Activated CD8-positive, alpha-beta memory T cell treated with anti-CD3 and anti-CD28 coated beads for 48 hours (primary cell): ENCODE measurements around the gene KRTAP10-11.
"Not testable (repeated sequence)": the region's sequence is repeated elsewhere in the genome, so short reads cannot be mapped to it uniquely, and the experiment has no call there.

Experiments
- DNase-seq, 3 experiments: peaks; one replicate each; pipeline ENCODE4 v3.0.0-alpha.2; 2020; ENCODE audit warnings: low read depth in 2 of 3, low spot score in 2 of 3

KRTAP10-11 gene

DNA sequence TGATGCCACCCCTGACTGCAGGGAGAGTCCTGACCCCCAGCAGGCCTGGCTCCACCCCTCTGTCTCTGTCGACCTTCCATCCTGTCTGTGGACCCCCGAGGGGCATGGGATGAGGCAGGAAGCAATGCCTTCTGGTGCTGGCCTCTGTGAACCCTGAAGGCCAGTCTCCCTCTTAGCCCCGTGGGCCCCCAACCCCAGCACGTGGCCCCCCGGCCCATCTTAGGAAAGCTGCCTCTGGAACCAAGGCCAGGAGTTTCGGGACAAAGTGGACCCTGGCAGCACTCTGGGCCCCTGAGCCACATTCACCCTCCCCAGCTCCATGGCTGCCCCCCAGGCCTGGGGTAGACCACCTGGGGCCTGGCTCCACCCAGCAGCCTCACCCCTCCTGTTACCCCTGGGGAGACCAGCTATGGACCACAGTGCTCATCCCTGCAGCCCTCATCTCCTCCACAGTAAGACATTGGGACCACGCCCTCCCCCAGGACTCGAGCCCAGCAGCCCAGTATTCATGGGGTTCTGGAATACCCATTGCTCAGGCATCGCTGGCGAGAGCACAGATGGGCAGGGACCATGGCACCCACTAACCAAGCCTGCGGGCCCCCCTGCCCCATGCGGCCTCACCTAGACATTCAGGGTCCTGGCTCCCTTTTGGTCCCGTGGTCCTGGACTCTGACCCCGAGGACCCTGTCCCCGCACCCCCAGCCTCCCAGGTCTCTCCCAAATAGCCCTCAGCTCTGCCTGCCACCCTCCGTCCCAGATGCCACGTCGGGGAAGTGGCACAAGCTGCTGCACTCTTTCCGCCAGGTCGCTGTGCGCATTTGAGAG is 7.5 kb upstream of the KRTAP10-11 start:
- DNase-seq: not testable (repeated sequence)

DNA sequence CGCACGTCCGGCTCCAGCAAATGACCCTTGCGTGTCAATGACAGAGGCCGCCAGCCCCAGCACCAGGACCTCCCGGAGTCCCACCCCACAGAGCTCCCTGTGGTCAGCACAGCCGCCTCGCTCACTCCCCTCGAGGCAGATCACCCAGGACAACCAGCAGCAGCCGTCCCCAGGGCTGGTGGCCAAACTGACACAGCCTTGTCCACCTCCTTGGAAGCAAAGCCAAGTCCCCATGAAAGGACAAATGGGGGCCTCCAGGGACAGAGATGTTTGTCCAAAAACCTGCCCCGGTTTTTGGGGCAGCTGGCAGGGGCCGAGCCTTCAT is 6.9 kb upstream of the KRTAP10-11 start:
- no peak for DNase-seq

DNA sequence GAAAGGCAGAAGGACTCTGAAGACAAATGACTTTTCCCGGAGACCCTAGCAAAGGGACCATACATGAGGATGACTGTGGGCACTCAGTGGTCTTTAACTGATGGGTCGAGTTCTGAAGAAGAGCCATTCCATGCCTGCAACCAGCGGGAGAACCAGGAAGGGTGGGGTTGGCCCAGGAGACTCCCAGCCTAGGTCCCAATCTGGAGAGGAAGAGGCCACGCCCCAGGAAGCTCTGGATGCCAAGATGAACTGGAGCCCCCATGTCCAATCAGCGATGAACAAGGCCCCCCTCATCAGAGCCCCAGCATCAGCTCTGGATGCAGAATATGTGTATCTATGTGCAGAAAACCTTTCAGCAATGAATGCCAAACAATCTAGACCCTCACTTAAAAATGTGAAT is 5.5 kb upstream of the KRTAP10-11 start:
- DNase-seq: no peak

DNA sequence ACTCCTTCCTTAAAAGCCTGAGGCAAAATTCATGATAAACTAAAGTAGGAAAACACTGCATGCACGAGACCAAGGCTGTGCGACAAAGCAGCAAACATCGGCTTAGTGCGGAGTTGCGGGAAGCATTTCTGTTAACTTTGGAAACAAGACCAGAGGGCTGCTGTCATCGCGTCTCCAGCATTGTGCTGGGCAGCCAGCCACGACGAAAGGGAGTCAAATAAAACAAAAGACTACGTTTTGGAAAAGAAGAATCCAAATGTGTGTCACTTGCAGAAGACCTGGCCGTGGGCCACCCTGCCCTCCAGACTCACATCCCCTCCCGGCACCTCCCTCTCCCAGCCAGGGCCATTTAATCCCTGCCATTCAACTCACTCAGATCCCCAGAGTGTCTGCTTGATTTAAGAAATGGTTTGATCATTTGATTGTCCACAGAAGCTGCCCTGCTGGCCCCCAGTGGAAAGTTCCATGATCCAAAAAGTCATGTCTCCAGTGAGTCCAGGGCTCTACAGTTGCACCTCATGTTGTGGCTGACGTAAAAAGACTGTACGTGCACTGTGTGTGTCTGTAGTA is 2.4 kb upstream of the KRTAP10-11 start:
- no peak for DNase-seq

DNA sequence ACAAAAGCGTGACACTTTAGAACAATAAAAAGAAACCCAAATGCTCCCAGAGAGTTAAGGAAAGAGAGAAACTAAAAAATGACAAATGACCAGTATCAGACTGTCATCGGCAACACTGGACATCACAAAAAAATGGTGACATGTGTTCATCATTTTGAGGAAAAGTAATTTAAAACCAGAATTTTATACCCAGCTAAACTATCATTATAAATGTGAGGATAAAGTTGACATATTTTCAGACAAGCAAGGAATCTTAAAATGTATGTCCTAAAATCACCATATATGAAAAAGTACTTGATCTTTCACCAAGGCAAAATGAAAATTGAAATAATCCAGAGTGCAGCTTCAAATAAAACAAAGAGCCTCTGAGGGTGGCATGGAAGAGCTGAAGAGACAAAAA is 1.3 kb upstream of the KRTAP10-11 start:
- no peak for DNase-seq

DNA sequence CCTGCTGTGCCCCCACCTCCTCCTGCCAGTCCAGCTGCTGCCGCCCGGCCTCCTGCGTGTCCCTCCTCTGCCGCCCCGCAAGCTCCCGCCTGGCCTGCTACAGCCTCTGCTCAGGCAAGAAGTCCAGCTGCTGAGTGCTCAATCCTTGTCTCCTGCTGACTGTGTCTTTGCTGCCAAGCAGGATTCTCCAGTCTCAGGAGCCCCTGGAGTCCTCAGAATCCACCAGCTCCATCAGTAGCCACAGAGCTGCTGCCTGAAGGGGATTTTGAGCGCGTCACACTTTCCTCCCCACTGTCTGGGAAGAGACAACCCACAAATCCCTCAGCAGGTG is 973 bp downstream of the KRTAP10-11 start:
- DNase-seq: no peak

DNA sequence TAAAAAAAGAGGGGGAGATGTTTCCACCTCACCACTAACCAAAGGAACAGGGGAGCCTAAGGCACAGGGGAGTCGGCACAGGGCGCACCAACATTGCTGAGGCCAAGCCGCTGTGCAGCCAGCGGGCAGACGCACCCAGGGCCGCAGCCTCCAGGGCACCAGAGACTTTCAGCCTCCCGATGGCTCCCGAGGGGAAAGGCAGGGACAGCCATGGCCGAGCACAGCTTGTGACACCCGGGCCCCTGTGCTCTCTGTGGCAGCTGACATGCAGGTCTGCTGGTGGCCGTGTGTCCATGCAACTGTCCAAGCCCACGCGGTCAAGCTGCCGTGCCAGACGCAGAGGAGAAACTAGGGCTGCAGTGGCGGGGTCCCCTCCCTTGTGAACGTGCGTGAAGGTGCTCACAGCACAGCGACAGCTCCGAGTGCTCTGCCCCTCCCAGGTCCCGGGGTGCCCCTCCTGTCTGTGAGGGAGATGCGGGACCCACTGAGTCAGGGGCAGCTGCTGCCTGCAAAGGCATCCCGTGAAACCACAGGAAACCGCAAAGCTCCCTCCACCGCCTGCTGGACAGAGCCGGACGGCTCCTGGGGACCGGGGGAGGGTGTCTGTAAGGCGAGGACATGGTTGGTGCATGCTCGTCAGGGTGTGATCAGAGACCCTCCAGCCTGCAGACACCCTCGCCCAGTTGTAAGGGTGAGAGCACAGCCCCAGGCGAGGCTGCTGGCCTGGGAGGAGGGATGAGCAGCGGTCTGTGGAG is 2.5 kb downstream of the KRTAP10-11 start:
- no peak for DNase-seq

DNA sequence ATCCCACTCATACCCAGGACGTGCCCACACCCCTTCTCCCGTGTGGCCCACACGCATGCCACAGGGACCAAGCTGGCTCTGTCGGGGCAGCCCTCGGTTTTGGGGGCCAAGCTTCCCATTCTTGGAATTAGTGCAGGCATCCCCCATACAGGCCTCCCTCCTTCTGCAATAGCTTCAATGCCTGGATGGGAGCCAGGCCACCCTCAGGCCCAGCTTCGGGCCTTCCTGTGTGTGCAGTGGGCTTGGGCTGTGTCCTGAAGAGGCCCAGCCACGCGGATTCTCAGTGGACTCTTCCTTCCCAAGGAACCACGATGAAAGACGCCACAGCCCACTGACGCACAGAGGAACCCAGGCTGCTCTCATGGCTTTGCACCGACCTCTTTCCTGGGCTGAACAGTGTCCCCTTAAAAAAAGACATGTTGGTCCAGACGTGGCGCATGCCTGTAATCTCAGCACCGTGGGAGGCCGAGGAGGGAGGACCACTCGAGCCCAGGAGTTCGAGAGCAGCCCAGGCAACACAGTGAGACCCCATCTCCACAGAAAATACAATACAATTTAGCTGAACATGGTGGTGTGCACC is 3.4 kb downstream of the KRTAP10-11 start:
- DNase-seq: no peak

DNA sequence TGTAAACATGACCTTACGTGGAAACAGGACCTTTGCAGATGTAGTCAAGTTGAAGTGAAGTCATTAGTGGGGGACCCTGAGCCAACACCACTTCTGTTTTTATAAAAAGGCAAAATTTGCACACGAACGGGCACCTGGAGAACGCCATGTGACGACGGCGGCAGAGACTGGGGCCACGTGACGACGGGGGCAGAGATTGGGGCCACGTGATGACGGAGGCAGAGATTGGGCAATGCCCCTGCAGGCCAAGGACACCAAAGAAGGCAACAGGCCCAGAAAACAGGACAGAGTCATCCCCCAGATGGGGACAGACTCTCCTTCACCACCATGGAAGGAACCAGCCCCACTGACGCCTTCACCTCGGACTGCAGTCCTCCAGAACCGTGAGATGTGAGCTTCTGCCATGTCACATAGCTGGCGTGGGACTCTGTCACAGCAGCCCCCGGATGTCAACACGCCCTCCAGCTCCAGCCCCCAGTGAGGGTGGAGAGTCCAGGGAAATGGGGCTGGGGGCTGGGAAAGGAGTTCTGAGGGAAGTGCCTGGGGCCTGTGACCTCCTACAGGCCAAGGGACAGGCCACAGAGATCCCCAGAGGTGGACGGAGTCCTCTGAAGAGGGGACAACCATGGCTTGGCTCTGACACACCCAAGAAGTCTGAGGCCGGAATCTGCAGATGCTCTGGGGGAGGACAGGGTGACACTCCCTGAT is 4.2 kb downstream of the KRTAP10-11 start:
- no peak for DNase-seq

DNA sequence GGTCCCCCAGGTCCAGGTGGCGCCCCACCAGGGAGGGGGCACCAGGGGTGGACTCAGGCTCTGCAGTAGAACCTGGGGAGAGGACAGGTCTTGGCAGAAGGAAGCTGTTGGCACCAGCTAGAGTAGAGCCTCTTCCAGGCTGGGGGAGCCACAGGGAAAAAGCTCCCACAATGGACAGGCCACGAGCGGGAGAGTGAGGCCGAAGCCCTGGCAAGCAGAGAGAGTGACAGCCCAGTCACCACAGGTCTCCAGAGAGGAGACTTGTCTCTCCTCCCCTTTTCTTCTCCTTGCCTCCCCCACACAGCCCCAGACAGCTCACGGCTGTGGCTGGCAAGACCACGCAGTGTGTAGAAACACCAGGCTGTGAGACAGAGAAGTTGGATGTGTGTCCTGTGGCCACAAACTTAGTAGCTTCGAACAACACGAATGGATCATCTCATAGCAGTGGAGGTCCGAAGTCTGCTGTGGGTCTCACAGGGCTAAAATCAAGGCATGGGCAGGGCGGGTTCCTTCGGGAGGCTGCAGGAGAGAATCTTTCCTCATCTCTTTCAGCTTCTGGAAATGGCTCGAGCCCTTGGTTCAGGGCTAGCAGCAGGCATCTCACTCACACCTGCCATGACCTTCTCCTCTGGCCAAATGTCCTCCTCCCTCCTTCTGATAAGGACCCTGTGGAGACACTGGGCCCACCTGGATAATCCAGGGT is 4.9 kb downstream of the KRTAP10-11 start:
- no peak for DNase-seq

DNA sequence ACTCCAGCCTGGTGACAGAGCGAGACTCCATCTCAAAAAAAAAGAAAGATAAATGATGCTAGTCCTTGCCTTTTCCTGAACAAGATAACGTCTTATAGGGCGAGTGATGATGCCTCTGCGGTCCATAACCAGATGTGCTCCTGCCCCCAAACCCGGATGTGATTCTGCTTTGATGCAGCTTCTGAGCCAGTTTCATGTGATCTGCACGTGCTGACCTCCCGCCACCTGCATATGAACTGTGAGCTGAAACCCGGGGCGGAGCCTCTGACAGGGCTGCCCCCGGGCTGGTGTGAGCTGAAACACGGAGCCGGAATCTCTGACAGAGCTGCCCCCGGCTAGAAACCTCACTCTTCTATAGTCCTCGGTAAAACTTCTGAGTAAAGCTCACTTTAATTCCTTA is 6.9 kb downstream of the KRTAP10-11 start:
- DNase-seq: no peak

DNA sequence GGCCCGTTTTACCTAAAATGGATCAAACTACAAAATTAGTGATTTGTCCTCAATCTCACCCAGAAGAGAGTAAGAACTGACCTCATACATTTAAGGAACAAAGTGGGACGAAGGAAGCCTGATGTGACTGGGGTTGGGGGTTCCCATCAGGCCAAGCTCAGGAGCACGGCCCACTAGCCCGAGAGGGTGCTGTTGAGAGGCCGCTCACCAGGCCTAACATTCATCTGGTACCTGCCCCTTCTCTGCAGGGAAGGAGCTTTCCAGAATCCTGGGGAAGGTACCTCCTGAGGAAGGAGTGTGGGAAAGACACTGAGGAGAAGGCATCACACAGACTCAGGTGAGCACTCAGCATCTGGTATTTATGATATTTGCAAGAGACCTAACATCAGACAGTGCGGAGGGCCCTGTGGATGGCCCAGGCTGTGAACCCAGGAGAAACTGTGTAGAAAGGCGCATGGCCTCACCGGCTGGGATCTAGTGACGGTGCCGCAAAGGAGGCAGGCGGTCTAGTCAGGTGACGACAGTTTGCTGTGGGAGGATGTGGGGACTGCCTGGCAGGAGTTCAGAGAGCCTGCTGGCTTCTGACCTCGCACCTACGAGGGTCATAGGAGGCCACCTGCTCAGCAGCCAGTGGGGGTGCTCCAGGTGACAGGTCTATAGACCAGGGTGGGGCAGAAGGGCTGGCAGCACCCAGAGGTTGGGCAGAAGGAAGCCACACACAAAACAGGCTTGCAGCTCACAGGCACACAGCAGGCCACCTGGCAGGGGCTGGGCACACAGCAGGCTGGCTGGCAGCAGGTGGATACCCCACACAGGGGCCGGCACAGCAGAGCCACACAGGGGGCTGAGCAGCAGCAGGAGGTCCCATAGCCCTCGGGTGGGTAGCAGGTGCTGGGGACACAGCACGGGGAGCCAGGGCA is 7.7 kb downstream of the KRTAP10-11 start:
- no peak for DNase-seq

DNA sequence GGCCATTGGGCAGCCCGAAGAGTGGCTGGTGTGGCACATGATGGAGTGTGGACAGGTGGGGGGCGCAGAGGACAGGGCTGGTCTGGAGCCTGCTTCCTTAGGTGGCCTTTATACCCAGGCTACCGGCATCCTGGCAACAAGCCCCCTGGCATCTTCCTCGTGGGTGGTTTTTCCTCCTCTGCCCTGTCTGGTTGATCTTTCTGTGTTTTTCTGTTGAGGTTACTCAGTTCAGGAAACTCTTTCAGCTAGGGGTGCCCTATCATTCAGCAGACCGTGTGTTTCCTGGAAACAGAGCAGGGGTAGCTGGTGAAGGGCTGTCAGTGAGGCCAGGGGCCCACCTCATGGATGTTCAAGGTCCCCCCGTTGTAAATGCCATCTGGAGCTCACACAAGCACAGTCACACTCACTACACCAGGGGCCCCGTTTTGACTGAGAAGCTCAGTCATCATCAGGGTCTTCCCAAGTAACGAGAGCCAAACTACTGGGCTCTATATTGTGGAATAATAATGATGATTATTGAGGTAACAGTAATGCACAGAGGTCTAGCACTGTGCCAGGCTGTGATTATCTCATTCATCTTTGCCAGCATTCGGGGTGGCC is 8.5 kb downstream of the KRTAP10-11 start, which contains the start of gene KRTAP12-4:
TSS of gene KRTAP12-4 (minus strand) at position 84 of the 600 bp plus-strand sequence. CDS start at position 39, 45 bp downstream.
- DNase-seq: no peak

DNA sequence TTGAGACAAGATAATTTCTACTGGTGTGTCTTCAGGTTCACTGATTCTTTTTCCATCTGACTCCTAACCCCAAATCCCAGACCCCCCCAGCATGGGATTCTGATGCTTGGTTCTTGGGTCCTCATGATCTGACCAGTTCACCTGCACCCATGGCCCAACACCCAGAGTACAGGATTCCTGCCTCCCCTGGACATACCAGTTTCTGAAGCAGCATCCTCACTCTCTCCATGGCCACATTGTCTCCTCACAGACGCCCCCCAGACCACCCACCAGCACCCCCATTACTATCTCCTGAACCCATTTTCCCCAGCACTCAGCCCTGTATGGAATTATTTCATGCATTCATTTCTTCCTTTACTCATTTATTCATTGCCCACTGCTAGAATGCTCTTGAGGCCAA is 10.7 kb downstream of the KRTAP10-11 start:
- DNase-seq: no peak

DNA sequence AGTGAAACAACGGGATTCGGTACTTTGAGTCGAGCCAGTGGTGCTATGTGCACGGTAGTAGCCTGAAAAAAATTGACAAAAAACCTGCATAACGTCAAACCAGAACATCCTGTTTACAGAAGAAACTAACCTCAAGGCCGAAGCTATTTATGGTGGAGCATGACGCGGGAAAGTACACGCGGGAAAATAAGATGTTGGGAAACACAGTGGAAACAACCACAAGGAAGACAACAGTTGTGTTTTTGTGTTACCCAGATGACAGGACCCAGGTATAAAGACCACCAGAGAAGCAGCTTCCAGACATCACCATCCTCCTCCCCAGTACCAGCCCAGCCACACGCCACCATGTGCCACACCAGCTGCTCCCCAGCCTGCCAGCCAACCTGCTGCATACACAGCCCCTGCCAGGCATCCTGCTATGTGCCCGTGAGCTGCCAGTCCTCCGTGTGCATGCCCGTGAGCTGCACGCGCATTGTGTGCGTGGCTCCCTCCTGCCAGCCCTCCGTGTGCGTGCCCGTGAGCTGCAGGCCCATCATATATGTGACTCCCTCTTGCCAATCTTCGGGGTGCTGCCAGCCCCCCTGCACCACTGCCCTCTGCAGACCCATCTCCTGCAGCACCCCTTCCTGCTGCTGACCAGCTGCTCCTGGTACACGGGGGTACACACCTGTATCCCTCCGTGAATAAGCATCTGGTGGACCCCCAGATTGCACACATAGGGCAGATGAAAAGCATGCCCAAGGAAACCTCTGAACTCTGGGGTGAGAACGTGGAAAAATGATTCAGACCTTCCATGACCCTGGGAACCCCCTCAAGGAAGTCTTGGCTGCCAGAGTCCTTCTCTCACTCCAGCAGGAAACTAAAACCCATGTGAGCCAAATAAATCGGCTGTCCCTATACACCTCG is 11.7 kb downstream of the KRTAP10-11 start, which contains the start of gene KRTAP12-3:
TSS of gene KRTAP12-3 (plus strand) at position 298 of the 906 bp plus-strand sequence. CDS start at position 346, 48 bp downstream.
- no peak for DNase-seq

DNA sequence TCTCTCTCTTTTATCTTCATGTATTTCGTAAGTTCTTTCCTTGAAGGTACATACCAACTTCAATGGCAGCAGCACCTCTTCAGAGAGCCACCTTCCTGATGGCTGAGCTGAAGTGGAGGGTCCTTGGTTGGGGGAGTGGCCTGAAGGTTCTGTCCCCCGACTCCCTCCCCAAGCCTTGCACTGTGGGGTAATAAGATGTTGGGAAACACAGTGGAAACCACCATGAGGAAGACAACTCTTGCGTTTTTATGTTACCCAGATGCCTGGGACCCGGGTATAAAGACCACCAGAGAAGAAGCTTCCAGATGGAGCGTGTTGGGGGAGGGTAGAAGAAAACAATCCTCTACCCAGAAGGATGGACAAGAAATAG is 12.3 kb downstream of the KRTAP10-11 start:
- DNase-seq: no peak

DNA sequence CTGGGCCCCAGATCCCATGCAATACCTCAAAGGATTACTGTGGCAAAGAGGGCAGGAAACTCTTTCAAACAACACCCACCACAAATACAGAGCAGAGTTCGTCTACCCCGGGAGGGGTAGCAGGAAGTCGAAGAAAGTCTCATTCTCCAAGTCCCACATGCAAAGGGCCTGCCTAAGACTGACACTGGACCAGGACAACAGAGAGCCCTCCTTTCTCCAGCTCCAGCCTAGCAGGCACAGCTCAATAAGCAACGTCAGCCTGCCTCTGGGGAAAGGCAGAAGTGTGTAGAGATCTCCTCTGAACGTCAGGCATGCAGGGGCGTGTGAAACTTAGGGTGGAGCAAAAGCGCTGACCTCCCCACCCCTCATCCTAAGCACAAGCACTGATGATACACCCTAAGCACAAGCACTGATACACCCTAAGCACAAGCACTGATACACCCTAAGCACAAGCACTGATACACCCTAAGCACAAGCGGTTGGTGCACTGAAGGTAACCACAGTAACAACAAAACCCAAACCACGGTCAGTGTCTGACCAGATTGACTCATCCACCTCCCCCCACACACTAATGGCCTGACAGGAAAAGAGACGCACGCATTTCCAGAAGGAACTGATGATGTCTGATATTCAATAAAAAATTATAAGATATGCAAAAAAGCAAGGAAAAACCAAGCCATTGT is 12.8 kb downstream of the KRTAP10-11 start:
- no peak for DNase-seq

DNA sequence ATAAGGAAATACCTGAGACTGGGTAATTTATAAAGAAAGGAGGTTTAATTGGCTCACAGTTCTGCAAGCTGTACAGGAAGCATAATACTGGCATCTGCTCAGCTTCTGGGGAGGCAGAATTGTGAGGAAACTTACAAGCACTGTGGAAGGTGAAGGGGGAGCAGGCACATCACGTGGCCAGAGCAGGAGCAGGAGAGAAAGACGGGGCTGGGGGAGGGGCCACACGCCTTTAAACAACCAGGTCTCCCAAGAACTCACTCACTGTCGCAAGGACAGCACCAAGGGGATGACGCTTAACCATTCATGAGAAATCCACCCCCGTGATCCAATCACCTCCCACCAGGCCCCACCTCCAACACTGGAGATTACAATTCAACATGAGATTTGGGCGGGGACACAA is 15.4 kb downstream of the KRTAP10-11 start:
- DNase-seq: not testable (repeated sequence)
